H9 (cell line): Measurements from ENCODE around the gene PELO. TPM values are rescaled to one million over a fixed set of nuclear protein-coding genes. Genes with fewer than 3 reads are reported as not detected.

ENCODE experiments used
- DNase-seq: peaks from one replicate; pipeline ENCODE4 v3.0.0-alpha.2; 2017
- H2AFZ ChIP-seq: one replicate; pipeline ENCODE4 v1.6.1; 2013; ENCODE audit warnings: mild to moderate bottlenecking, low read length, control low read depth, moderate library complexity
- H2AK5ac ChIP-seq: 2 replicates; pipeline ENCODE4 v1.6.1; 2013; ENCODE audit warnings: low read length, control low read depth, mixed read lengths; ENCODE audit not compliant: insufficient read length
- H2BK120ac ChIP-seq: one replicate; pipeline ENCODE4 v1.6.1; 2013; ENCODE audit warnings: low read depth, mild to moderate bottlenecking, low read length, control low read depth, inconsistent platforms; ENCODE audit not compliant: poor library complexity, severe bottlenecking
- H2BK12ac ChIP-seq: 2 replicates; pipeline ENCODE4 v1.6.1; 2013; ENCODE audit warnings: low read length, control low read depth, mixed read lengths, low read depth; ENCODE audit not compliant: insufficient read length
- H2BK15ac ChIP-seq: 2 replicates; pipeline ENCODE4 v1.6.1; 2013; ENCODE audit warnings: low read depth, low read length, control low read depth
- H2BK20ac ChIP-seq: one replicate; pipeline ENCODE4 v1.6.1; 2013; ENCODE audit warnings: low read depth, mild to moderate bottlenecking, low read length, control low read depth, inconsistent platforms; ENCODE audit not compliant: poor library complexity, severe bottlenecking
- H2BK5ac ChIP-seq: 2 replicates; pipeline ENCODE4 v1.6.1; 2013; ENCODE audit warnings: low read length, control low read depth, mixed read lengths; ENCODE audit not compliant: insufficient read length
- H3K14ac ChIP-seq: 2 replicates; pipeline ENCODE4 v1.6.1; 2013; ENCODE audit warnings: low read length, control low read depth; ENCODE audit not compliant: insufficient read depth
- H3K18ac ChIP-seq: 2 replicates; pipeline ENCODE4 v1.6.1; 2013; ENCODE audit warnings: low read depth, mild to moderate bottlenecking, mixed read lengths, low read length, control low read depth; ENCODE audit not compliant: insufficient read length
- H3K23ac ChIP-seq: 2 replicates; pipeline ENCODE4 v1.6.1; 2013; ENCODE audit warnings: low read length, control low read depth, mixed read lengths, low read depth; ENCODE audit not compliant: insufficient read length
- H3K23me2 ChIP-seq: 2 replicates; pipeline ENCODE4 v1.6.1; 2013; ENCODE audit warnings: low read depth, mild to moderate bottlenecking, mixed read lengths, low read length, control low read depth; ENCODE audit not compliant: insufficient read length, poor library complexity, severe bottlenecking
- H3K27ac ChIP-seq: 2 replicates; pipeline ENCODE4 v1.5.1; 2013; ENCODE audit warnings: low read length, control low read depth, mixed read lengths, low read depth; ENCODE audit not compliant: insufficient read length
- H3K27me3 ChIP-seq: 2 replicates; pipeline ENCODE4 v1.6.1; 2013; ENCODE audit warnings: low read length, control low read depth, inconsistent platforms; ENCODE audit not compliant: insufficient read depth
- H3K4ac ChIP-seq: 2 replicates; pipeline ENCODE4 v1.6.1; 2013; ENCODE audit warnings: low read depth, mild to moderate bottlenecking, control low read depth, inconsistent platforms, low read length, moderate library complexity
- H3K4me1 ChIP-seq: 2 replicates; pipeline ENCODE4 v1.6.1; 2013; ENCODE audit warnings: low read length, control low read depth, inconsistent platforms; ENCODE audit not compliant: insufficient read depth
- H3K4me2 ChIP-seq: 2 replicates; pipeline ENCODE4 v1.6.1; 2013; ENCODE audit warnings: low read length, control low read depth, mixed read lengths; ENCODE audit not compliant: insufficient read length, insufficient read depth
- H3K56ac ChIP-seq: 2 replicates; pipeline ENCODE4 v1.6.1; 2013; ENCODE audit warnings: low read depth, mild to moderate bottlenecking, mixed read lengths, low read length, control low read depth; ENCODE audit not compliant: insufficient read length
- H3K79me1 ChIP-seq: 2 replicates; pipeline ENCODE4 v1.6.1; 2013; ENCODE audit warnings: low read depth, mild to moderate bottlenecking, moderate library complexity, low read length, control low read depth, inconsistent platforms; ENCODE audit not compliant: insufficient read depth, poor library complexity, severe bottlenecking
- H3K79me2 ChIP-seq: 2 replicates; pipeline ENCODE4 v1.6.1; 2013; ENCODE audit warnings: low read length, control low read depth, inconsistent platforms; ENCODE audit not compliant: insufficient read depth
- H3K9ac ChIP-seq: 2 replicates; pipeline ENCODE4 v1.6.1; 2013; ENCODE audit warnings: low read length, control low read depth, mixed read lengths; ENCODE audit not compliant: insufficient read length; ENCODE audit errors: extremely low read depth
- H3K9me3 ChIP-seq: one replicate; pipeline ENCODE4 v1.6.1; 2013; ENCODE audit warnings: low read depth, low read length, inconsistent platforms; ENCODE audit not compliant: control insufficient read depth
- H3T11ph ChIP-seq: one replicate; pipeline ENCODE4 v1.6.1; 2013; ENCODE audit warnings: mild to moderate bottlenecking, low read length, control low read depth, inconsistent platforms
- H4K20me1 ChIP-seq: one replicate; pipeline ENCODE4 v1.6.1; 2013; ENCODE audit not compliant: control insufficient read depth, insufficient read length, insufficient read depth
- H4K5ac ChIP-seq: 2 replicates; pipeline ENCODE4 v1.6.1; 2013; ENCODE audit warnings: low read depth, mild to moderate bottlenecking, mixed read lengths, low read length, control low read depth; ENCODE audit not compliant: insufficient read length
- H4K8ac ChIP-seq: replicated peaks from 2 replicates; pipeline ENCODE4 v1.6.1; 2013; ENCODE audit warnings: low read length, control low read depth, mixed read lengths, low read depth; ENCODE audit not compliant: insufficient read length
- H4K91ac ChIP-seq: 2 replicates; pipeline ENCODE4 v1.6.1; 2013; ENCODE audit warnings: low read depth, mild to moderate bottlenecking, moderate library complexity, mixed read lengths, low read length, control low read depth; ENCODE audit not compliant: insufficient read length
- H3K27ac Mint-ChIP-seq, 3 experiments: 2 replicates in 2 of 3; 3 replicates in 1 of 3; pipeline ENCODE4 v1.8.0; 2020 to 2021; ENCODE audit warnings: mixed read lengths in 3 of 3, mild to moderate bottlenecking in 1 of 3, moderate library complexity in 1 of 3
- H3K27me3 Mint-ChIP-seq: 2 replicates; pipeline ENCODE4 v1.8.0; 2021; ENCODE audit warnings: low read depth, mild to moderate bottlenecking, moderate library complexity, mixed read lengths
- H3K36me3 Mint-ChIP-seq, 3 experiments: 2 replicates in 2 of 3; 3 replicates in 1 of 3; pipeline ENCODE4 v1.8.0; 2020 to 2021; ENCODE audit warnings: low read depth in 3 of 3, mixed read lengths in 3 of 3; ENCODE audit not compliant: insufficient read depth in 1 of 3
- H3K4me1 Mint-ChIP-seq, 2 experiments: 2 replicates each; pipeline ENCODE4 v1.8.0; 2020; ENCODE audit warnings: mixed read lengths in 2 of 2
- H3K4me3 Mint-ChIP-seq, 2 experiments: 2 replicates in 1 of 2; 3 replicates in 1 of 2; pipeline ENCODE4 v1.8.0; 2020 to 2021; ENCODE audit warnings: mild to moderate bottlenecking in 2 of 2, mixed read lengths in 2 of 2, moderate library complexity in 1 of 2
- H3K9me3 Mint-ChIP-seq, 2 experiments: 2 replicates in 1 of 2; 3 replicates in 1 of 2; pipeline ENCODE4 v1.8.0; 2020; ENCODE audit warnings: mild to moderate bottlenecking in 2 of 2, mixed read lengths in 2 of 2, moderate library complexity in 1 of 2
- WGBS: extraction: QIAGEN DNeasy Blood & Tissue Kit; methylation state at CpG from one replicate; pipeline ENCODE4 v1.1.7; 2013; ENCODE audit warnings: missing lambda C conversion rate, low lambda C conversion rate, mixed read lengths; ENCODE audit not compliant: insufficient read length; ENCODE audit errors: extremely low coverage; 5-methylcytosine and 5-hydroxymethylcytosine counted together
- total RNA-seq: library from RNA; stranded (reverse); gene quantifications from 2 replicates; pipeline ENCODE4 v1.2.1, GENCODE V29; 2021
- TF ChIP-seq, protein P1 (sequence below): fragments of 200-600 bp; sonication (generic); conservative IDR thresholded peaks from 3 replicates; pipeline ENCODE4 v1.8.0; 2021; ENCODE audit warnings: antibody characterized with exemption, mild to moderate bottlenecking

The PELO gene
- total RNA-seq, 1 experiment from 2014 or later: 20.3 TPM

DNA sequence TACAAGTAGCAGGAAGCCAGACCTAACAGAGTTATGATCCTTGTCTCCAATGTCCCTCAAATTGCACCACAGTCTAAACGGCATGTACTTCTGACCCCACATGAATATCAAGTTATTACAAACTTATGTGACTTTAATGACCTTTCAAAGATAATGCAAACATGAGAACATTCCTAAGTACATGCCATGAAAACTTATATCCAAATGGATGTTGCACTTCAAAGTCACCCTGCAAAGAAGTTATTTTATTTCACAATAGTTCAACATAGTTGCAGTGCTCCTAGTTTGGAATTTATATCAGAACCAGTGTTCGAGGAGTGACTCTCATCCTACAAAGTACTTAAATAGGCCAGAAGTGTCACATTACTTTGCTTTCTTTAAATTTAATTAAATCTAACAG, 41.2 kb upstream of the PELO start:
- Histone ChIP-seq H2AK5ac (no peak overlapping the region), H3K79me1 (no peaks in the 10 kb centered on the region), H3K9ac (no peak overlapping the region), H3K4me1 (peaks cover 4% of the 10 kb centered on the region; the same call in 1 of the 2 replicates), H2BK120ac (no peak overlapping the region), H3K27me3 (no peaks in the 10 kb centered on the region), H4K8ac (no peak overlapping the region), H2BK5ac (no peak overlapping the region), H4K5ac (no peak overlapping the region), H3K18ac (no peak overlapping the region), H3K56ac (no peak overlapping the region), H3K9me3 (no peaks in the 10 kb centered on the region), H3K4ac (no peak overlapping the region), H3K79me2 (no peaks in the 10 kb centered on the region), H3T11ph (no peak overlapping the region), H3K4me2 (no peak overlapping the region), H3K27ac (no peak overlapping the region), H4K91ac (no peak overlapping the region), H3K23me2 (no peaks in the 10 kb centered on the region), H3K23ac (no peak overlapping the region), H3K14ac (no peak overlapping the region), H2BK15ac (no peak overlapping the region), H4K20me1 (no peaks in the 10 kb centered on the region), H2BK12ac (no peak overlapping the region), H2AFZ (no peak overlapping the region), H2BK20ac (no peak overlapping the region)
- Mint-ChIP-seq H3K27ac (no peak overlapping the region), H3K27me3 (no peaks in the 10 kb centered on the region), H3K36me3 (no peaks in the 10 kb centered on the region), H3K4me1 (peaks cover 12 to 13% of the 10 kb centered on the region in 2 experiments), H3K4me3 (no peak overlapping the region), H3K9me3 (no peaks in the 10 kb centered on the region)
- TF ChIP-seq, protein P1, sequence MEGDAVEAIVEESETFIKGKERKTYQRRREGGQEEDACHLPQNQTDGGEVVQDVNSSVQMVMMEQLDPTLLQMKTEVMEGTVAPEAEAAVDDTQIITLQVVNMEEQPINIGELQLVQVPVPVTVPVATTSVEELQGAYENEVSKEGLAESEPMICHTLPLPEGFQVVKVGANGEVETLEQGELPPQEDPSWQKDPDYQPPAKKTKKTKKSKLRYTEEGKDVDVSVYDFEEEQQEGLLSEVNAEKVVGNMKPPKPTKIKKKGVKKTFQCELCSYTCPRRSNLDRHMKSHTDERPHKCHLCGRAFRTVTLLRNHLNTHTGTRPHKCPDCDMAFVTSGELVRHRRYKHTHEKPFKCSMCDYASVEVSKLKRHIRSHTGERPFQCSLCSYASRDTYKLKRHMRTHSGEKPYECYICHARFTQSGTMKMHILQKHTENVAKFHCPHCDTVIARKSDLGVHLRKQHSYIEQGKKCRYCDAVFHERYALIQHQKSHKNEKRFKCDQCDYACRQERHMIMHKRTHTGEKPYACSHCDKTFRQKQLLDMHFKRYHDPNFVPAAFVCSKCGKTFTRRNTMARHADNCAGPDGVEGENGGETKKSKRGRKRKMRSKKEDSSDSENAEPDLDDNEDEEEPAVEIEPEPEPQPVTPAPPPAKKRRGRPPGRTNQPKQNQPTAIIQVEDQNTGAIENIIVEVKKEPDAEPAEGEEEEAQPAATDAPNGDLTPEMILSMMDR: no peak
- WGBS: no CpG with 5 or more reads among the region's 2 CpGs
- DNase-seq: no peak
